OCI-LY7 (cell line): Measurements from ENCODE around the gene BOK. TPM values are rescaled to one million over a fixed set of nuclear protein-coding genes. Genes with fewer than 3 reads are reported as not detected.

Experiments used
- BruUV-seq: library from RNA; stranded (reverse); fragments of 400-500 nt; replicated peaks from 2 replicates; lab custom pipeline; 2021; lab: Mats Ljungman, UMichigan
- CTCF ChIA-PET: fragments of 300-600 bp; sonication (Branson Sonifier 250); formaldehyde crosslinking; loops from one replicate; lab custom pipeline; 2022; ENCODE audit warnings: antibody characterized with exemption; ENCODE audit not compliant: unreplicated experiment; lab: Charles Lee
- POLR2A ChIA-PET: fragments of 300-600 bp; sonication (Branson Sonifier 250); formaldehyde crosslinking; loops from one replicate; lab custom pipeline; 2022; ENCODE audit warnings: antibody characterized with exemption; lab: Charles Lee
- DNase-seq: peaks from one replicate; pipeline ENCODE4 v3.0.0-alpha.2; 2015; ENCODE audit warnings: low spot score
- H2AFZ ChIP-seq: fragments of 200-600 bp; sonication (generic), shearing (Covaris generic); 2 replicates; pipeline ENCODE4 v1.6.1; 2014; ENCODE audit warnings: mild to moderate bottlenecking, antibody characterized with exemption, low read length, moderate library complexity
- H3K27ac ChIP-seq: fragments of 200-600 bp; sonication (generic); 2 replicates; pipeline ENCODE4 v1.5.1; 2014; ENCODE audit warnings: mixed run types, low read depth, mild to moderate bottlenecking, moderate library complexity, low read length, inconsistent platforms; ENCODE audit not compliant: poor library complexity, severe bottlenecking
- H3K36me3 ChIP-seq: fragments of 200-600 bp; sonication (generic); 2 replicates; pipeline ENCODE4 v1.6.1; 2014; ENCODE audit warnings: mild to moderate bottlenecking, antibody characterized with exemption, low read length, moderate library complexity, mixed read lengths; ENCODE audit not compliant: insufficient read depth
- H3K4me1 ChIP-seq: fragments of 200-600 bp; sonication (generic); 2 replicates; pipeline ENCODE4 v1.5.1; 2014; ENCODE audit warnings: mild to moderate bottlenecking, low read length; ENCODE audit not compliant: insufficient read depth, poor library complexity, severe bottlenecking
- H3K4me2 ChIP-seq: fragments of 200-600 bp; sonication (generic); 2 replicates; pipeline ENCODE4 v1.6.1; 2014; ENCODE audit warnings: mild to moderate bottlenecking, low read length
- H3K4me3 ChIP-seq: fragments of 200-600 bp; sonication (generic); 2 replicates; pipeline ENCODE4 v1.5.1; 2014; ENCODE audit warnings: mild to moderate bottlenecking, low read depth, low read length; ENCODE audit not compliant: poor library complexity, severe bottlenecking
- H3K79me2 ChIP-seq: fragments of 200-600 bp; sonication (generic); 2 replicates; pipeline ENCODE4 v1.6.1; 2016; ENCODE audit warnings: low read depth, mild to moderate bottlenecking, low read length, moderate library complexity, mixed read lengths; ENCODE audit not compliant: insufficient read depth
- H3K9me2 ChIP-seq: fragments of 200-600 bp; sonication (generic); 2 replicates; pipeline ENCODE4 v1.6.1; 2016; ENCODE audit warnings: mild to moderate bottlenecking, low read length, mixed read lengths; ENCODE audit not compliant: insufficient read depth
- H3K9me3 ChIP-seq: fragments of 200-600 bp; sonication (generic); 2 replicates; pipeline ENCODE4 v1.6.1; 2014; ENCODE audit warnings: mild to moderate bottlenecking, mixed run types, low read length, mixed read lengths
- H4K20me1 ChIP-seq: fragments of 200-600 bp; sonication (generic); 2 replicates; pipeline ENCODE4 v1.6.1; 2014; ENCODE audit warnings: mild to moderate bottlenecking, antibody characterized with exemption, low read length, moderate library complexity, mixed read lengths; ENCODE audit not compliant: insufficient read depth
- EZH2phosphoT487 ChIP-seq: fragments of 200-600 bp; sonication (generic); IDR thresholded peaks from 2 replicates; pipeline ENCODE4 v1.6.1; 2018; ENCODE audit warnings: low read depth, borderline replicate concordance, mild to moderate bottlenecking, mixed run types, antibody characterized with exemption, low read length, moderate library complexity, mixed read lengths
- intact Hi-C: fragments of 100-400 bp; cut with micrococcal nuclease; formaldehyde crosslinking; loops from one replicate; pipeline ENCODE4 v1.10.0; 2022; ENCODE audit not compliant: unreplicated experiment
- total RNA-seq, 2 experiments: library from RNA; depleted of rRNA in 1 of 2; stranded (reverse); fragments of >200 nt in 1 of 2; shearing (Covaris generic) in 1 of 2; gene quantifications; 2 replicates each; pipeline ENCODE4 v1.2.3, GENCODE V29; 2014 to 2022
- TF ChIP-seq, protein P1 (sequence below): fragments of 200-600 bp; sonication (generic); conservative IDR thresholded peaks from 2 replicates; pipeline ENCODE4 v1.5.1; 2014; ENCODE audit warnings: mild to moderate bottlenecking, antibody characterized with exemption, low read length, moderate library complexity, mixed read lengths

The BOK gene
- total RNA-seq, 2 experiments from 2014 or later, result not detected

DNA sequence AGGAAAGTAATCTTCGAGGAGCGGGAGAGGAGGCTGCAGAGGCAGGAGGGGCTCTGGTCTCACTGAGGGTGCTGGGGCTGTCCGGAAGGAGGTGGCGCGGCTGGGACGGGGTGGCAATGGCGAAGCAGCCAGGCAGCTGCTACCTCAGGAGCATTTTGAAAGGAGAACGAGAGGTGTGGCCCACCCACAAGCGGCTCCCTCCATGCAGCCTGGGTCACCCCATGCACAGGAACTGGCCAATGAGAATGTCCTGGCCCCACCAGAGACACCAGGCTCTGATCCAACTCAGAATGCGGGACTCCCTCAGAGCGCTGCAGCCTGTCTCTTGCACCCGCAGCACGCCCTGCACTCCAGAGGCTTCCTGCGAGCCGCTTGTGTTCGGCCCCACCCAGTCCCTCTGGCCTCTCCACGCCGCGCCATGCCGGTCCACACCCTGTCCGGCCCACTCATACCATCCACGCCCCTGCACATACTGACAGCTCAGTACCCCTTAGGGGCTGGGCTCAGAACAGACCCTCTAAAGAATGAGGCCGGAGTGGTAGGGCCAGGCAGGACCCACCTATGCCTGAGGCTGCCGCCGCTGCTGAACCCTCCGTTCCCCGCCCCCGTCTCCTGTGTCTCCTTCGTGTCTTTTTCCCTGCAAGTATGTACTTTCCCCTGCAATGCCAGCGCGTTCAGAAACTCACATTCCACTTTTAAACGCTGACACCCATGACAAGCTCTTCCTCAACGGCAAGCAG lies 6.4 kb upstream of the BOK start:
- H3K9me2 ChIP-seq, result no peaks in the 10 kb centered on the region
- intact Hi-C loops, result no loop called here
- POLR2A ChIA-PET, result no interaction called here
- H3K9me3 ChIP-seq, result no peaks in the 10 kb centered on the region
- TF ChIP-seq, protein P1, sequence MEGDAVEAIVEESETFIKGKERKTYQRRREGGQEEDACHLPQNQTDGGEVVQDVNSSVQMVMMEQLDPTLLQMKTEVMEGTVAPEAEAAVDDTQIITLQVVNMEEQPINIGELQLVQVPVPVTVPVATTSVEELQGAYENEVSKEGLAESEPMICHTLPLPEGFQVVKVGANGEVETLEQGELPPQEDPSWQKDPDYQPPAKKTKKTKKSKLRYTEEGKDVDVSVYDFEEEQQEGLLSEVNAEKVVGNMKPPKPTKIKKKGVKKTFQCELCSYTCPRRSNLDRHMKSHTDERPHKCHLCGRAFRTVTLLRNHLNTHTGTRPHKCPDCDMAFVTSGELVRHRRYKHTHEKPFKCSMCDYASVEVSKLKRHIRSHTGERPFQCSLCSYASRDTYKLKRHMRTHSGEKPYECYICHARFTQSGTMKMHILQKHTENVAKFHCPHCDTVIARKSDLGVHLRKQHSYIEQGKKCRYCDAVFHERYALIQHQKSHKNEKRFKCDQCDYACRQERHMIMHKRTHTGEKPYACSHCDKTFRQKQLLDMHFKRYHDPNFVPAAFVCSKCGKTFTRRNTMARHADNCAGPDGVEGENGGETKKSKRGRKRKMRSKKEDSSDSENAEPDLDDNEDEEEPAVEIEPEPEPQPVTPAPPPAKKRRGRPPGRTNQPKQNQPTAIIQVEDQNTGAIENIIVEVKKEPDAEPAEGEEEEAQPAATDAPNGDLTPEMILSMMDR, result no peak
- TF ChIP-seq EZH2phosphoT487, result no peak
- H4K20me1 ChIP-seq, result no peaks in the 10 kb centered on the region
- CTCF ChIA-PET, result no interaction called here
- no peak for DNase-seq
- no peak overlapping the region for H3K4me2 ChIP-seq
- no peaks in the 10 kb centered on the region for H3K36me3 ChIP-seq
- no peak overlapping the region for H3K27ac ChIP-seq
- no TSS peak for BruUV-seq
- no peak overlapping the region for H2AFZ ChIP-seq
- H3K79me2 ChIP-seq, result no peaks in the 10 kb centered on the region
- H3K4me3 ChIP-seq, result no peak overlapping the region
- H3K4me1 ChIP-seq, result peaks cover 7% of the 10 kb centered on the region

DNA sequence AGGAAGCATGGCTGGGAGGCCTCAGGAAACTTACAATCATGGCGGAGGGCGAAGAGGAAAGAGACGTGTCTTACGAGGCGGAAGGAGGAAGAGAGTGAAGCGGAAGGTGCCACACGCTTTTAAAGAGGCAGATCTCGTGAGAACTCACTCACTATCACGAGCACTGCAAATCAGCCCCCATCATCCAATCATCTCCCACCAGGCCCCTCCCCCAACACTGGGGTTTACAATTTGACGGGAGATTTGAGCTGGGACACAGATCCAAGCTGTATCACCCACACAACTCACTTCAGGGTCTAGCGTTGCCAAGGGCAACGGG lies 5.1 kb upstream of the BOK start:
- Histone ChIP-seq H3K9me3 (no peaks in the 10 kb centered on the region), H4K20me1 (no peaks in the 10 kb centered on the region), H3K4me3 (no peak overlapping the region), H3K9me2 (no peaks in the 10 kb centered on the region), H3K27ac (no peak overlapping the region), H2AFZ (no peak overlapping the region), H3K79me2 (no peaks in the 10 kb centered on the region), H3K4me1 (peaks cover 7% of the 10 kb centered on the region), H3K4me2 (no peak overlapping the region), H3K36me3 (no peaks in the 10 kb centered on the region)
- ChIA-PET CTCF (no interaction called here), POLR2A (interaction anchor here (0.6 kb wide), 1 partner anchor 109 kb away, joined by 5 read pairs; no protein-coding TSS in a partner anchor)
- intact Hi-C loops, result no loop called here
- BruUV-seq, result no TSS peak
- no peak for DNase-seq
- TF ChIP-seq EZH2phosphoT487, result no peak
- TF ChIP-seq, protein P1, result no peak

DNA sequence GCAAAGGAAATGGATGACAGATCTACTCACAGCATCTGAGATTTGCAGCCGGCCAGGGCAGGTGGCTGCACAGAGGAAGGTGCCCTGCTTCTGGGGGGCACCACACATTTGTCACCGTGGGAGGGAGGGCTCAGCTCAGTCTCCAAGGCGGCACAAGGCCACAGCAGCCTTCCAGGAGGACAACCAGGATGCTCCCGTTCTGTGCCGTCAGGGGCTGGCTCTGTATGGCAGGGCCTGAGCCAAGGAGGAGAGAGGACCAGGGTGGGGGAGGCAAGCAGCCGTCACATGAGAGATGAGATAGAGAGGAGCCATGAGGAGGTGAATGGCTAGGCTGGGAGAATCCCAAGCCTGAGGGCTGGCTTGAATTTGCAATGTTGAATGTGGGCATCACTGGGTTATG lies 4.6 kb upstream of the BOK start:
- TF ChIP-seq, protein P1, result no peak
- no peak for TF ChIP-seq EZH2phosphoT487
- no peaks in the 10 kb centered on the region for H3K79me2 ChIP-seq
- no TSS peak for BruUV-seq
- peaks cover 7% of the 10 kb centered on the region for H3K4me1 ChIP-seq
- DNase-seq, result no peak
- no peaks in the 10 kb centered on the region for H4K20me1 ChIP-seq
- H3K4me2 ChIP-seq, result no peak overlapping the region
- POLR2A ChIA-PET, result interaction anchor here (0.5 kb wide), 1 partner anchor 508 kb away, joined by 3 read pairs; no protein-coding TSS in a partner anchor
- H3K9me3 ChIP-seq, result no peaks in the 10 kb centered on the region
- CTCF ChIA-PET, result no interaction called here
- no peaks in the 10 kb centered on the region for H3K9me2 ChIP-seq
- H3K4me3 ChIP-seq, result no peak overlapping the region
- no peaks in the 10 kb centered on the region for H3K36me3 ChIP-seq
- H3K27ac ChIP-seq, result no peak overlapping the region
- H2AFZ ChIP-seq, result no peak overlapping the region
- intact Hi-C loops, result no loop called here
